IMR-90 (cell line): ENCODE data around the gene CSN1S1. TPM values are rescaled to one million over a fixed set of nuclear protein-coding genes. Genes with fewer than 3 reads are reported as not detected.

Experiments used
- ATAC-seq: fragments of 200-7000 bp; cut with Tn5 transposase; 2 replicates; pipeline ENCODE4 v1.9.1; 2020; ENCODE audit warnings: low read depth, mild to moderate bottlenecking, moderate library complexity
- BruUV-seq: library from RNA; stranded (reverse); fragments of 400-500 nt; replicated peaks from 2 replicates; lab custom pipeline; 2021; lab: Mats Ljungman, UMichigan
- CTCF ChIA-PET: fragments of 300-600 bp; formaldehyde crosslinking; extraction: SDS; loops from one replicate; lab custom pipeline; 2021; ENCODE audit warnings: antibody characterized with exemption; lab: Yijun Ruan, JAX
- POLR2A ChIA-PET: fragments of 300-600 bp; sonication (Branson Sonifier 250); formaldehyde crosslinking; loops from one replicate; lab custom pipeline; 2022; ENCODE audit warnings: antibody characterized with exemption; ENCODE audit not compliant: unreplicated experiment; lab: Charles Lee
- DNase-seq: peaks from one replicate; pipeline ENCODE4 v3.0.0; 2013
- H2AFZ ChIP-seq: replicated peaks from 2 replicates; pipeline ENCODE3; 2013; ENCODE audit warnings: low read length, mild to moderate bottlenecking; ENCODE audit not compliant: poor library complexity
- H2AK5ac ChIP-seq: 2 replicates; pipeline ENCODE4 v1.6.1; 2013; ENCODE audit warnings: low read depth, low read length, inconsistent platforms
- H2AK9ac ChIP-seq: replicated peaks from 2 replicates; pipeline ENCODE3; 2013; ENCODE audit warnings: mild to moderate bottlenecking, low read depth, low read length, moderate library complexity; ENCODE audit not compliant: poor library complexity
- H2BK120ac ChIP-seq: 2 replicates; pipeline ENCODE4 v1.6.1; 2013; ENCODE audit warnings: low read depth, low read length, inconsistent platforms
- H2BK15ac ChIP-seq: 3 replicates; pipeline ENCODE4 v1.6.1; 2013; ENCODE audit warnings: low read depth, low read length, inconsistent platforms
- H2BK20ac ChIP-seq: 2 replicates; pipeline ENCODE4 v1.6.1; 2013; ENCODE audit warnings: low read depth, mild to moderate bottlenecking, inconsistent platforms, low read length, moderate library complexity
- H2BK5ac ChIP-seq: 2 replicates; pipeline ENCODE4 v1.6.1; 2013; ENCODE audit warnings: mild to moderate bottlenecking, low read depth, low read length, inconsistent platforms; ENCODE audit not compliant: poor library complexity, severe bottlenecking
- H3K14ac ChIP-seq: replicated peaks from 2 replicates; pipeline ENCODE4 v1.6.1; 2013; ENCODE audit warnings: low read depth, low read length, inconsistent platforms
- H3K18ac ChIP-seq: 2 replicates; pipeline ENCODE4 v1.6.1; 2013; ENCODE audit warnings: low read depth, low read length, control low read depth
- H3K23ac ChIP-seq: 2 replicates; pipeline ENCODE4 v1.6.1; 2013; ENCODE audit warnings: low read depth, low read length, inconsistent platforms
- H3K27ac ChIP-seq: 2 replicates; pipeline ENCODE4 v1.5.1; 2013; ENCODE audit warnings: mild to moderate bottlenecking, control low read depth, low read length; ENCODE audit not compliant: insufficient read depth
- H3K27me3 ChIP-seq: 2 replicates; pipeline ENCODE4 v1.6.1; 2013; ENCODE audit warnings: low read length; ENCODE audit not compliant: control insufficient read depth, insufficient read depth
- H3K36me3 ChIP-seq: 2 replicates; pipeline ENCODE4 v1.6.1; 2013; ENCODE audit warnings: low read length, mixed read lengths; ENCODE audit not compliant: control insufficient read depth, insufficient read depth
- H3K4ac ChIP-seq: 2 replicates; pipeline ENCODE4 v1.6.1; 2013; ENCODE audit warnings: low read depth, low read length, inconsistent platforms
- H3K4me1 ChIP-seq: 2 replicates; pipeline ENCODE4 v1.6.1; 2013; ENCODE audit warnings: low read length, mixed read lengths; ENCODE audit not compliant: control insufficient read depth, insufficient read depth
- H3K4me2 ChIP-seq: 2 replicates; pipeline ENCODE4 v1.6.1; 2013; ENCODE audit warnings: low read depth, mild to moderate bottlenecking, control low read depth, low read length, moderate library complexity
- H3K4me3 ChIP-seq: 2 replicates; pipeline ENCODE4 v1.5.1; 2013; ENCODE audit warnings: low read depth, mild to moderate bottlenecking, control low read depth, low read length, moderate library complexity; ENCODE audit not compliant: insufficient read depth
- H3K56ac ChIP-seq: 2 replicates; pipeline ENCODE4 v1.6.1; 2013; ENCODE audit warnings: low read length, inconsistent platforms; ENCODE audit not compliant: insufficient read depth; ENCODE audit errors: extremely low read depth
- H3K79me1 ChIP-seq, 2 experiments: 2 replicates each; pipeline ENCODE4 v1.6.1; 2013; ENCODE audit warnings: low read length in 2 of 2, inconsistent platforms in 1 of 2, low read depth in 1 of 2
- H3K9ac ChIP-seq: 2 replicates; pipeline ENCODE4 v1.6.1; 2013; ENCODE audit warnings: low read depth, low read length, control low read depth
- H3K9me1 ChIP-seq: 2 replicates; pipeline ENCODE4 v1.6.1; 2013; ENCODE audit warnings: low read length, inconsistent platforms; ENCODE audit not compliant: insufficient read depth
- H3K9me3 ChIP-seq: 2 replicates; pipeline ENCODE4 v1.6.1; 2013; ENCODE audit warnings: low read length; ENCODE audit not compliant: control insufficient read depth, insufficient read depth
- H4K20me1 ChIP-seq: 2 replicates; pipeline ENCODE4 v1.6.1; 2013; ENCODE audit warnings: low read length, inconsistent platforms; ENCODE audit not compliant: insufficient read depth
- H4K5ac ChIP-seq: 2 replicates; pipeline ENCODE4 v1.6.1; 2013; ENCODE audit warnings: mild to moderate bottlenecking, low read depth, low read length, control low read depth
- H4K8ac ChIP-seq, 2 experiments: 2 replicates each; pipeline ENCODE4 v1.6.1; 2013; ENCODE audit warnings: low read depth in 2 of 2, low read length in 2 of 2, control low read depth in 1 of 2, inconsistent platforms in 1 of 2
- H4K91ac ChIP-seq: 2 replicates; pipeline ENCODE4 v1.6.1; 2013; ENCODE audit warnings: low read depth, low read length, inconsistent platforms; ENCODE audit not compliant: insufficient read depth
- BHLHE40 ChIP-seq: fragments of 150-350 bp; IDR thresholded peaks from 2 replicates; pipeline ENCODE4 v1.6.1; 2016; ENCODE audit warnings: mild to moderate bottlenecking, low read depth, low read length
- CEBPB ChIP-seq: IDR thresholded peaks from 2 replicates; pipeline ENCODE4 v1.6.1; 2012; ENCODE audit warnings: low read depth, low read length, improper control_type of control experiment
- CHD1 ChIP-seq: IDR thresholded peaks from 2 replicates; pipeline ENCODE4 v1.6.1; 2012; ENCODE audit warnings: low read depth, low read length, improper control_type of control experiment
- CTCF ChIP-seq: conservative IDR thresholded peaks from 2 replicates; pipeline ENCODE4 v1.5.1; 2012; ENCODE audit warnings: mild to moderate bottlenecking, low read depth, low read length, improper control_type of control experiment
- FOS ChIP-seq: fragments of 150-350 bp; IDR thresholded peaks from 2 replicates; pipeline ENCODE4 v1.6.1; 2016; ENCODE audit warnings: low read depth, low read length
- MAFK ChIP-seq: IDR thresholded peaks from 2 replicates; pipeline ENCODE4 v1.6.1; 2012; ENCODE audit warnings: low read depth, low read length, improper control_type of control experiment
- MAZ ChIP-seq: IDR thresholded peaks from 2 replicates; pipeline ENCODE4 v1.6.1; 2012; ENCODE audit warnings: low read depth, mild to moderate bottlenecking, low read length, improper control_type of control experiment, moderate library complexity, borderline replicate concordance
- NFE2L2 ChIP-seq: fragments of 150-350 bp; IDR thresholded peaks from 2 replicates; pipeline ENCODE4 v1.6.1; 2016; ENCODE audit warnings: low read depth, mild to moderate bottlenecking, low read length
- POLR2A ChIP-seq: IDR thresholded peaks from 2 replicates; pipeline ENCODE4 v1.6.1; 2012; ENCODE audit warnings: mild to moderate bottlenecking, low read depth, low read length
- RAD21 ChIP-seq: IDR thresholded peaks from 2 replicates; pipeline ENCODE4 v1.6.1; 2012; ENCODE audit warnings: low read length, improper control_type of control experiment
- RFX5 ChIP-seq: IDR thresholded peaks from 2 replicates; pipeline ENCODE4 v1.8.0; 2012; ENCODE audit warnings: low read depth, mild to moderate bottlenecking, low read length, moderate library complexity
- SMC3 ChIP-seq: fragments of 150-350 bp; IDR thresholded peaks from 2 replicates; pipeline ENCODE4 v1.6.1; 2016; ENCODE audit warnings: low read depth, mild to moderate bottlenecking, antibody characterized with exemption, low read length, moderate library complexity
- USF2 ChIP-seq: fragments of 150-350 bp; IDR thresholded peaks from 2 replicates; pipeline ENCODE4 v1.6.1; 2017; ENCODE audit warnings: mild to moderate bottlenecking, antibody characterized with exemption, low read length, low read depth
- WGBS, 2 experiments: methylation state at CpG; one replicate each; pipeline versions ENCODE4 v1.1.5 to v1.1.7; 2013; ENCODE audit warnings: missing lambda C conversion rate in 2 of 2; ENCODE audit not compliant: insufficient read length in 1 of 2; ENCODE audit errors: extremely low coverage in 2 of 2; 5-methylcytosine and 5-hydroxymethylcytosine counted together
- dilution Hi-C: fragments of 300-500 bp; cut with HindIII; formaldehyde crosslinking; loops from one replicate; pipeline ENCODE4 v1.14.3; 2018; ENCODE audit warnings: low sequenced_read_pairs; ENCODE audit not compliant: unreplicated experiment
- in situ Hi-C: fragments of 300-500 bp; cut with MboI; formaldehyde crosslinking; loops from 3 replicates; pipeline ENCODE4 v1.14.3; 2019; ENCODE audit warnings: low sequenced_read_pairs, inconsistent platforms, mixed read lengths
- intact Hi-C: fragments of 100-400 bp; cut with micrococcal nuclease; formaldehyde crosslinking; loops from 2 replicates; pipeline ENCODE4 v1.10.0; 2022
- polyA plus RNA-seq, 3 experiments: library from polyadenylated mRNA; depleted of rRNA; stranded (reverse); fragments of >200 nt; gene quantifications; 2 replicates each; pipeline ENCODE4 v1.2.3, GENCODE V29; 2012; ENCODE audit warnings: low replicate concordance in 1 of 3
- total RNA-seq: library from RNA; depleted of rRNA; stranded (reverse); fragments of >200 nt; gene quantifications from 2 replicates; pipeline ENCODE4 v1.2.3, GENCODE V29; 2012
- TF ChIP-seq, protein P1 (sequence below): fragments of 150-350 bp; IDR thresholded peaks from 2 replicates; pipeline ENCODE4 v1.6.1; 2016; ENCODE audit warnings: low read depth, mild to moderate bottlenecking, low read length, moderate library complexity, borderline replicate concordance

The CSN1S1 gene
- total and polyA plus RNA-seq, 2 of the 4 experiments (the other 2 are of a cell fraction): not detected

DNA sequence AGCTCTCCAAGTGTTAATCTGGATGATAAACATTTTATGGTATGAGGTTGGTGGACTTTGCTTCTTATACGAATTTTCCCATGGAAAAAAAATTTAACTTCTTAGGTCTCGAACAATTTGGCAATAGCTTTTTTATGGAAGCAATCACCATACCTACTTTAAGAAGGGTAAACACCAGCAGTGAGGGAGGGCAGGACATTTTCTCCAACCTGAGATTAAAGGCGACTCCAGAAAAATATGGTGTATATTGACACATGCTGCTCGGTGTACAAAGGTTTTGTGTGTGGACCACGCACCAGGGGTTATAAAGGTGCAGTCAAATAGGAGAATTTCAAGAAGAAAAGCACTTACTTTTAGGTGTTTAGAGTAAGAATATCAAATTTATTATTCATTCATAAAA is 36.7 kb upstream of the CSN1S1 start:
- H2AFZ ChIP-seq: no peak overlapping the region
- H3K4me2 ChIP-seq: no peak overlapping the region
- H3K9ac ChIP-seq: no peak overlapping the region
- CTCF ChIA-PET: no interaction called here
- no peak for TF ChIP-seq RAD21
- TF ChIP-seq FOS: no peak
- TF ChIP-seq MAZ: no peak
- no peak for TF ChIP-seq BHLHE40
- TF ChIP-seq POLR2A: no peak
- TF ChIP-seq SMC3: no peak
- TF ChIP-seq, protein P1, sequence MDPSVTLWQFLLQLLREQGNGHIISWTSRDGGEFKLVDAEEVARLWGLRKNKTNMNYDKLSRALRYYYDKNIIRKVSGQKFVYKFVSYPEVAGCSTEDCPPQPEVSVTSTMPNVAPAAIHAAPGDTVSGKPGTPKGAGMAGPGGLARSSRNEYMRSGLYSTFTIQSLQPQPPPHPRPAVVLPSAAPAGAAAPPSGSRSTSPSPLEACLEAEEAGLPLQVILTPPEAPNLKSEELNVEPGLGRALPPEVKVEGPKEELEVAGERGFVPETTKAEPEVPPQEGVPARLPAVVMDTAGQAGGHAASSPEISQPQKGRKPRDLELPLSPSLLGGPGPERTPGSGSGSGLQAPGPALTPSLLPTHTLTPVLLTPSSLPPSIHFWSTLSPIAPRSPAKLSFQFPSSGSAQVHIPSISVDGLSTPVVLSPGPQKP: no peak
- TF ChIP-seq USF2: no peak
- TF ChIP-seq NFE2L2: no peak
- no peak for TF ChIP-seq CEBPB
- no peak for TF ChIP-seq MAFK
- no peak for TF ChIP-seq CHD1
- TF ChIP-seq CTCF: no peak
- no peak for TF ChIP-seq RFX5
- H2BK120ac ChIP-seq: no peak overlapping the region
- H3K79me1 ChIP-seq: no peaks in the 10 kb centered on the region
- no peak overlapping the region for H3K4ac ChIP-seq
- no peak overlapping the region for H3K23ac ChIP-seq
- DNase-seq (no peak), ATAC-seq (no peak)
- H2BK20ac ChIP-seq: no peak overlapping the region
- H2BK15ac ChIP-seq: no peak overlapping the region
- no peak overlapping the region for H3K27ac ChIP-seq
- dilution Hi-C loops (no loop called here), in situ Hi-C loops (no loop called here), intact Hi-C loops (no loop called here)
- H3K9me3 ChIP-seq: no peaks in the 10 kb centered on the region
- POLR2A ChIA-PET: no interaction called here
- H3K9me1 ChIP-seq: no peaks in the 10 kb centered on the region
- H2AK9ac ChIP-seq: no peak overlapping the region
- H3K36me3 ChIP-seq: no peaks in the 10 kb centered on the region
- H4K5ac ChIP-seq: no peak overlapping the region
- no peak overlapping the region for H2AK5ac ChIP-seq
- no peaks in the 10 kb centered on the region for H3K27me3 ChIP-seq
- H3K4me1 ChIP-seq: no peaks in the 10 kb centered on the region
- no peaks in the 10 kb centered on the region for H4K20me1 ChIP-seq
- BruUV-seq: no TSS peak
- H3K14ac ChIP-seq: no peak overlapping the region
- H4K8ac ChIP-seq: no peak overlapping the region
- H3K4me3 ChIP-seq: no peak overlapping the region
- H4K91ac ChIP-seq: no peak overlapping the region
- no peak overlapping the region for H3K18ac ChIP-seq
- no peak overlapping the region for H3K56ac ChIP-seq
- WGBS, 2 experiments: 80% methylated on average over 1 of the region's 5 CpGs; no CpG with 5 or more reads in 1 of the 2 experiments
- H2BK5ac ChIP-seq: no peak overlapping the region
